GM23338 (cell line): Measurements from ENCODE around the gene YOD1.

ENCODE experiments used
- CREB1 ChIP-seq: fragments of 250-450 bp; sonication (Bioruptor Pico); IDR thresholded peaks from 2 replicates; pipeline ENCODE4 v1.5.0; 2020; ENCODE audit warnings: low read depth, mild to moderate bottlenecking, moderate library complexity
- EZH2 ChIP-seq: fragments of 200-600 bp; sonication (generic); IDR thresholded peaks from one replicate; pipeline ENCODE4 v1.8.0; 2017; ENCODE audit warnings: antibody characterized with exemption, mild to moderate bottlenecking, low read depth; ENCODE audit not compliant: unreplicated experiment
- TF ChIP-seq, protein P1 (sequence below), 2 experiments: fragments of 200-600 bp in 1 of 2; sonication (generic) in 1 of 2; conservative IDR thresholded peaks; 2 replicates each; pipeline versions ENCODE4 v1.5.1 to v1.6.1; 2016 to 2017; ENCODE audit warnings: antibody characterized with exemption in 2 of 2, low read depth in 2 of 2, mild to moderate bottlenecking in 2 of 2, moderate library complexity in 1 of 2
- TF ChIP-seq, protein P2 (sequence below): IDR thresholded peaks from one replicate; pipeline ENCODE4 v1.6.1; 2018; ENCODE audit warnings: antibody characterized with exemption; ENCODE audit not compliant: unreplicated experiment

DNA sequence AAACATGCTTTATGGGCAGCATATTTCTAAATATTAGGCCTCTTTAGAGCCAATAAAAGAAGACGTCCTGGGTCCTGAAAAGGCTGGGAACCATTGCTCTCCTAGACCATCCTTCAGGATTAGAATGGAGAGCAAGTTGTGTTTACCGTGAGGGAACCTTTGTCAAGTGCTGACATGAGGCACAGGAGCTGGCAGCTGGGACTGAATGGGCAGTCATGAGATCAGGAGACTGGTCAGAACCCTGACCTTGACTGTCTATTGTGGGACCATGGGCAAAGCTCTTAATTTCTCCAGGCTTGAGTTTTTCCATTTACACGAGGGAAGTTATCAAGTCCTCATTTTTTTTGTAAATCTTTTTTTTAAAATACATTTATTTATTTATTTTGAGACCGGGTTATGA, 7.2 kb upstream of the YOD1 start:
- TF ChIP-seq, protein P1, sequence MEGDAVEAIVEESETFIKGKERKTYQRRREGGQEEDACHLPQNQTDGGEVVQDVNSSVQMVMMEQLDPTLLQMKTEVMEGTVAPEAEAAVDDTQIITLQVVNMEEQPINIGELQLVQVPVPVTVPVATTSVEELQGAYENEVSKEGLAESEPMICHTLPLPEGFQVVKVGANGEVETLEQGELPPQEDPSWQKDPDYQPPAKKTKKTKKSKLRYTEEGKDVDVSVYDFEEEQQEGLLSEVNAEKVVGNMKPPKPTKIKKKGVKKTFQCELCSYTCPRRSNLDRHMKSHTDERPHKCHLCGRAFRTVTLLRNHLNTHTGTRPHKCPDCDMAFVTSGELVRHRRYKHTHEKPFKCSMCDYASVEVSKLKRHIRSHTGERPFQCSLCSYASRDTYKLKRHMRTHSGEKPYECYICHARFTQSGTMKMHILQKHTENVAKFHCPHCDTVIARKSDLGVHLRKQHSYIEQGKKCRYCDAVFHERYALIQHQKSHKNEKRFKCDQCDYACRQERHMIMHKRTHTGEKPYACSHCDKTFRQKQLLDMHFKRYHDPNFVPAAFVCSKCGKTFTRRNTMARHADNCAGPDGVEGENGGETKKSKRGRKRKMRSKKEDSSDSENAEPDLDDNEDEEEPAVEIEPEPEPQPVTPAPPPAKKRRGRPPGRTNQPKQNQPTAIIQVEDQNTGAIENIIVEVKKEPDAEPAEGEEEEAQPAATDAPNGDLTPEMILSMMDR (conservative IDR thresholded peaks at IDR 0.05; ENCODE audit: low read depth in 2 of 2) = no peak
- TF ChIP-seq EZH2 (no peak), CREB1 (CRISPR knock-in tag) (no peak)
- TF ChIP-seq, protein P2, sequence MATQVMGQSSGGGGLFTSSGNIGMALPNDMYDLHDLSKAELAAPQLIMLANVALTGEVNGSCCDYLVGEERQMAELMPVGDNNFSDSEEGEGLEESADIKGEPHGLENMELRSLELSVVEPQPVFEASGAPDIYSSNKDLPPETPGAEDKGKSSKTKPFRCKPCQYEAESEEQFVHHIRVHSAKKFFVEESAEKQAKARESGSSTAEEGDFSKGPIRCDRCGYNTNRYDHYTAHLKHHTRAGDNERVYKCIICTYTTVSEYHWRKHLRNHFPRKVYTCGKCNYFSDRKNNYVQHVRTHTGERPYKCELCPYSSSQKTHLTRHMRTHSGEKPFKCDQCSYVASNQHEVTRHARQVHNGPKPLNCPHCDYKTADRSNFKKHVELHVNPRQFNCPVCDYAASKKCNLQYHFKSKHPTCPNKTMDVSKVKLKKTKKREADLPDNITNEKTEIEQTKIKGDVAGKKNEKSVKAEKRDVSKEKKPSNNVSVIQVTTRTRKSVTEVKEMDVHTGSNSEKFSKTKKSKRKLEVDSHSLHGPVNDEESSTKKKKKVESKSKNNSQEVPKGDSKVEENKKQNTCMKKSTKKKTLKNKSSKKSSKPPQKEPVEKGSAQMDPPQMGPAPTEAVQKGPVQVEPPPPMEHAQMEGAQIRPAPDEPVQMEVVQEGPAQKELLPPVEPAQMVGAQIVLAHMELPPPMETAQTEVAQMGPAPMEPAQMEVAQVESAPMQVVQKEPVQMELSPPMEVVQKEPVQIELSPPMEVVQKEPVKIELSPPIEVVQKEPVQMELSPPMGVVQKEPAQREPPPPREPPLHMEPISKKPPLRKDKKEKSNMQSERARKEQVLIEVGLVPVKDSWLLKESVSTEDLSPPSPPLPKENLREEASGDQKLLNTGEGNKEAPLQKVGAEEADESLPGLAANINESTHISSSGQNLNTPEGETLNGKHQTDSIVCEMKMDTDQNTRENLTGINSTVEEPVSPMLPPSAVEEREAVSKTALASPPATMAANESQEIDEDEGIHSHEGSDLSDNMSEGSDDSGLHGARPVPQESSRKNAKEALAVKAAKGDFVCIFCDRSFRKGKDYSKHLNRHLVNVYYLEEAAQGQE = no peak
